Thoracic aorta (tissue), 2 donors: Measurements from ENCODE around the gene GNB1L. TPM values are rescaled to one million over a fixed set of nuclear protein-coding genes. Genes with fewer than 3 reads are reported as not detected.

Experiments used
- ATAC-seq: fragments of 150-250 bp; one replicate; pipeline ENCODE4 v1.8.0; 2017; ENCODE audit warnings: low read depth; ENCODE audit not compliant: insufficient number of reproducible peaks, low FRiP score
- DNase-seq: peaks from one replicate; pipeline ENCODE4 v3.0.0-alpha.2; 2020; ENCODE audit warnings: low spot score
- H3K27ac ChIP-seq, 2 donors: fragments of 200-600 bp; sonication (generic); 1 replicate in 1 of 2; 2 replicates in 1 of 2; pipeline ENCODE4 v1.5.1; 2016; ENCODE audit warnings: mild to moderate bottlenecking in 2 of 2, moderate library complexity in 2 of 2
- H3K27me3 ChIP-seq: fragments of 200-600 bp; sonication (generic); replicated peaks from 2 replicates; pipeline ENCODE4 v1.6.0; 2016; ENCODE audit warnings: mild to moderate bottlenecking; ENCODE audit not compliant: insufficient read depth
- H3K36me3 ChIP-seq: fragments of 200-600 bp; sonication (generic); one replicate; pipeline ENCODE4 v1.5.1; 2016
- H3K4me1 ChIP-seq, 2 donors: fragments of 200-600 bp; sonication (generic); 1 replicate in 1 of 2; 2 replicates in 1 of 2; pipeline versions ENCODE4 v1.5.1 to v1.6.0; 2016; ENCODE audit warnings: low read depth in 2 of 2, mild to moderate bottlenecking in 1 of 2; ENCODE audit not compliant: control insufficient read depth in 1 of 2
- H3K4me3 ChIP-seq: fragments of 200-600 bp; sonication (generic); 2 replicates; pipeline ENCODE4 v1.5.1; 2016; ENCODE audit warnings: mild to moderate bottlenecking
- H3K9me3 ChIP-seq: fragments of 200-600 bp; sonication (generic); 2 replicates; pipeline ENCODE4 v1.5.1; 2016
- CTCF ChIP-seq: fragments of 200-600 bp; sonication (generic); IDR thresholded peaks from one replicate; pipeline ENCODE4 v1.5.1; 2019; ENCODE audit warnings: antibody characterized with exemption
- total RNA-seq, 2 donors: library from RNA; depleted of rRNA; stranded (reverse); fragments of >200 nt; gene quantifications; one replicate each; pipeline versions ENCODE4 v1.1.0 to v1.2.3, GENCODE V29; 2016

The GNB1L gene
- total RNA-seq, 2 donors from 2014 or later, result 2.3 to 7.7 TPM

- no peak overlapping the region for H3K27ac ChIP-seq
- no peaks in the 10 kb centered on the region for H3K4me1 ChIP-seq
- no peak for ATAC-seq
- peak overlapping the region; percentile 54 for H3K4me3 ChIP-seq
- H3K36me3 ChIP-seq, result no peaks in the 10 kb centered on the region
- TF ChIP-seq CTCF, result no peak
- DNase-seq, result no peak
- H3K9me3 ChIP-seq, result no peaks in the 10 kb centered on the region
- no peaks in the 10 kb centered on the region for H3K27me3 ChIP-seq
These were observed 87.9 kb downstream of the GNB1L start for GRCh38 chr22:19766511-19767426.

- no peak for DNase-seq
- Histone ChIP-seq H3K36me3 (no peaks in the 10 kb centered on the region), H3K4me1 (no peaks in the 10 kb centered on the region), H3K9me3 (no peaks in the 10 kb centered on the region), H3K27me3 (no peaks in the 10 kb centered on the region), H3K27ac (no peak overlapping the region), H3K4me3 (peak overlapping the region; percentile 54)
- ATAC-seq, result no peak
- no peak for TF ChIP-seq CTCF
These were observed 88.5 kb downstream of the GNB1L start for GRCh38 chr22:19766240-19766510.

GRCh38 chr22:19765477-19766239 lies 89.0 kb downstream of the GNB1L start:
- Histone ChIP-seq H3K4me3 (peak overlapping the region; percentile 33), H3K27me3 (no peaks in the 10 kb centered on the region), H3K27ac (no peak overlapping the region), H3K36me3 (no peaks in the 10 kb centered on the region), H3K9me3 (no peaks in the 10 kb centered on the region), H3K4me1 (no peaks in the 10 kb centered on the region)
- ATAC-seq (no peak), DNase-seq (no peak)
- TF ChIP-seq CTCF, result no peak

GRCh38 chr22:19764636-19765476 lies 89.8 kb downstream of the GNB1L start:
- ATAC-seq, result no peak
- TF ChIP-seq CTCF, result no peak

GRCh38 chr22:19764299-19764593 lies 90.4 kb downstream of the GNB1L start:
- ATAC-seq (no peak), DNase-seq (no peak)
- H3K9me3 ChIP-seq, result no peaks in the 10 kb centered on the region
- H3K27ac ChIP-seq, result no peak overlapping the region
- peaks cover 0 to 3% of the 10 kb centered on the region in 2 donors for H3K4me1 ChIP-seq
- H3K36me3 ChIP-seq, result no peaks in the 10 kb centered on the region
- peaks cover 7% of the 10 kb centered on the region for H3K27me3 ChIP-seq
- TF ChIP-seq CTCF, result no peak
- H3K4me3 ChIP-seq, result no peak overlapping the region

More at GRCh38 chr22:19764636-19765476, 89.8 kb downstream of the GNB1L start:
- Histone ChIP-seq H3K27ac (no peak overlapping the region), H3K27me3 (peaks cover 2% of the 10 kb centered on the region), H3K4me3 (peak overlapping the region; percentile 33), H3K9me3 (no peaks in the 10 kb centered on the region), H3K4me1 (peaks cover 0 to 3% of the 10 kb centered on the region in 2 donors), H3K36me3 (no peaks in the 10 kb centered on the region)
- no peak for DNase-seq
